Endothelial cell of umbilical vein (primary cell): Measurements from ENCODE around the gene SERPINB6.

Experiments
- EZH2 ChIP-seq: IDR thresholded peaks from 2 replicates; pipeline ENCODE4 v1.6.1; 2012; ENCODE audit warnings: borderline replicate concordance, low read depth, mild to moderate bottlenecking, moderate library complexity, low read length, inconsistent platforms; ENCODE audit not compliant: severe bottlenecking
- FOS ChIP-seq: IDR thresholded peaks from 2 replicates; pipeline ENCODE4 v1.6.1; 2011; ENCODE audit warnings: mild to moderate bottlenecking, low read length, moderate library complexity, borderline replicate concordance; ENCODE audit not compliant: insufficient read depth
- GATA2 ChIP-seq: IDR thresholded peaks from 2 replicates; pipeline ENCODE4 v1.7.0; 2011; ENCODE audit warnings: low read depth, mild to moderate bottlenecking, moderate library complexity, mixed read lengths, low read length; ENCODE audit not compliant: insufficient read length, insufficient read depth
- JUN ChIP-seq: IDR thresholded peaks from 2 replicates; pipeline ENCODE4 v1.6.1; 2011; ENCODE audit warnings: borderline replicate concordance, low read depth; ENCODE audit not compliant: insufficient read length, insufficient read depth
- MYC ChIP-seq: IDR thresholded peaks from one replicate; pipeline ENCODE4 v1.6.1; 2011; ENCODE audit warnings: mild to moderate bottlenecking, low read depth, low read length
- POLR2A ChIP-seq: IDR thresholded peaks from 2 replicates; pipeline ENCODE4 v1.6.1; 2012; ENCODE audit warnings: low read depth, mild to moderate bottlenecking, control low read depth, low read length
- POLR2AphosphoS5 ChIP-seq: IDR thresholded peaks from 2 replicates; pipeline ENCODE4 v1.6.1; 2012; ENCODE audit warnings: low read depth, mild to moderate bottlenecking, control low read depth, low read length, moderate library complexity; ENCODE audit not compliant: insufficient read depth
- TF ChIP-seq, protein P1 (sequence below), 2 donors: IDR thresholded peaks; 1 replicate in 1 of 2; 2 replicates in 1 of 2; pipeline ENCODE4 v1.5.1; 2011; ENCODE audit warnings: low read length in 2 of 2, mild to moderate bottlenecking in 2 of 2, moderate library complexity in 2 of 2, control low read depth in 1 of 2, inconsistent platforms in 1 of 2, low read depth in 1 of 2; ENCODE audit not compliant: insufficient read depth in 1 of 2; ENCODE audit errors: extremely low read depth in 1 of 2
- TF ChIP-seq, protein P2 (sequence below): IDR thresholded peaks from 2 replicates; pipeline ENCODE4 v1.6.1; 2011; ENCODE audit not compliant: insufficient read depth, insufficient read length

DNA sequence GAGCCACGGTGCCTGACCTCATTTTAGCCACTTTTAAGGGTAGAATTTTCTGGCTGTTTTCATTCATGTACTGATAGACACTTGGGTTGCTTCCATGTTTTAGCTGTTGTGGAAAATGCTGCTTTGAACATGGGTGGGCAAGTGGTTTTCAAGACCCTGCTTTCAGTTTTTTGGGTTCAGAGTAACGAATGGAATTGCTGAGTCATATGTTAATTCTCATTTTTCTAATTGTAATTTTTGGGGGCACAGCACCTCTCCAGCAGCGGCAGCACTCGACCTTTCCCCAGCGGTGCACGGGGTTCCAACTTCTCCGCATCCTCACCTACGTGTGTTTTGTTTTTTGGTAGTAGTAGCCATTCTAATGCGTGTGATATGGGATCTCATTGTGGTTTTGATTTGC is 33.7 kb upstream of the SERPINB6 start:
- TF ChIP-seq, protein P1, sequence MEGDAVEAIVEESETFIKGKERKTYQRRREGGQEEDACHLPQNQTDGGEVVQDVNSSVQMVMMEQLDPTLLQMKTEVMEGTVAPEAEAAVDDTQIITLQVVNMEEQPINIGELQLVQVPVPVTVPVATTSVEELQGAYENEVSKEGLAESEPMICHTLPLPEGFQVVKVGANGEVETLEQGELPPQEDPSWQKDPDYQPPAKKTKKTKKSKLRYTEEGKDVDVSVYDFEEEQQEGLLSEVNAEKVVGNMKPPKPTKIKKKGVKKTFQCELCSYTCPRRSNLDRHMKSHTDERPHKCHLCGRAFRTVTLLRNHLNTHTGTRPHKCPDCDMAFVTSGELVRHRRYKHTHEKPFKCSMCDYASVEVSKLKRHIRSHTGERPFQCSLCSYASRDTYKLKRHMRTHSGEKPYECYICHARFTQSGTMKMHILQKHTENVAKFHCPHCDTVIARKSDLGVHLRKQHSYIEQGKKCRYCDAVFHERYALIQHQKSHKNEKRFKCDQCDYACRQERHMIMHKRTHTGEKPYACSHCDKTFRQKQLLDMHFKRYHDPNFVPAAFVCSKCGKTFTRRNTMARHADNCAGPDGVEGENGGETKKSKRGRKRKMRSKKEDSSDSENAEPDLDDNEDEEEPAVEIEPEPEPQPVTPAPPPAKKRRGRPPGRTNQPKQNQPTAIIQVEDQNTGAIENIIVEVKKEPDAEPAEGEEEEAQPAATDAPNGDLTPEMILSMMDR (IDR thresholded peaks at IDR 0.05; ENCODE audit: extremely low read depth in 1 of 2, insufficient read depth in 1 of 2, low read depth in 1 of 2, low read length in 2 of 2) = no peak
- TF ChIP-seq MYC = no peak
- TF ChIP-seq EZH2 = no peak
- TF ChIP-seq POLR2A = no peak
- no peak for TF ChIP-seq POLR2AphosphoS5
- TF ChIP-seq, protein P2, sequence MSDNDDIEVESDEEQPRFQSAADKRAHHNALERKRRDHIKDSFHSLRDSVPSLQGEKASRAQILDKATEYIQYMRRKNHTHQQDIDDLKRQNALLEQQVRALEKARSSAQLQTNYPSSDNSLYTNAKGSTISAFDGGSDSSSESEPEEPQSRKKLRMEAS = no peak
- TF ChIP-seq FOS = no peak
- TF ChIP-seq GATA2 = no peak
- TF ChIP-seq JUN = no peak
